HUES6 (cell line): ENCODE results near the gene MYRFL.

Experiments used
- H3K27ac ChIP-seq: 2 replicates; pipeline ENCODE4 v1.7.0; 2013; ENCODE audit warnings: low read depth, mild to moderate bottlenecking, low read length, inconsistent platforms
- H3K27me3 ChIP-seq: 2 replicates; pipeline ENCODE4 v1.6.1; 2013; ENCODE audit warnings: low read length; ENCODE audit not compliant: control insufficient read depth, insufficient read depth
- H3K36me3 ChIP-seq: 2 replicates; pipeline ENCODE4 v1.6.1; 2013; ENCODE audit warnings: low read length; ENCODE audit not compliant: control insufficient read depth, insufficient read depth
- H3K4me1 ChIP-seq: 2 replicates; pipeline ENCODE4 v1.6.1; 2013; ENCODE audit warnings: low read length; ENCODE audit not compliant: control insufficient read depth, insufficient read depth
- H3K4me3 ChIP-seq: 2 replicates; pipeline ENCODE4 v1.5.1; 2013; ENCODE audit warnings: low read depth, low read length
- H3K9ac ChIP-seq: one replicate; pipeline ENCODE4 v1.6.1; 2013; ENCODE audit warnings: mild to moderate bottlenecking, low read length
- H3K9me3 ChIP-seq: 2 replicates; pipeline ENCODE4 v1.6.1; 2013; ENCODE audit warnings: low read depth, low read length; ENCODE audit not compliant: control insufficient read depth, insufficient read depth

MYRFL gene

DNA sequence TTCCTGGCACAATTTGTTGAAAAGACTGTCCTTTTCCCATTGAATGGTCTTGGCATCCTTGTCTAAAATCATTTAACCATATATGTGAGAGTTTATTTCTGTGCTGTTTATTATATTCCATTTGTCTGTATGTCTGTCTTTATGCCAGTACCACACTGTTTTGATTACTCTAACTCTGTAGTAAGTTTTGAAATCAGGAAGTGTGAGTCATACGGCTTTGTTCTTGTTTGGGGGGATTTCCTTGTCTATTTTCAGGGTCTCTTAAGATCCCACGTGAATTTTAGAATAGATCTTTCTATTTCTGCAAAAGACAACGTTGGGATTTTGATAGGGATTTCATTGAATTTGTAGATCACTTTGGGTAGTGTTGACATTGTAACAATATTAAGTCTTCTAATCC lies 88.5 kb downstream of the MYRFL start:
- Histone ChIP-seq H3K9me3 (peaks cover 4% of the 10 kb centered on the region), H3K27ac (no peak overlapping the region), H3K36me3 (no peaks in the 10 kb centered on the region), H3K27me3 (no peaks in the 10 kb centered on the region), H3K9ac (no peak overlapping the region), H3K4me3 (no peak overlapping the region), H3K4me1 (peaks cover 13% of the 10 kb centered on the region)

DNA sequence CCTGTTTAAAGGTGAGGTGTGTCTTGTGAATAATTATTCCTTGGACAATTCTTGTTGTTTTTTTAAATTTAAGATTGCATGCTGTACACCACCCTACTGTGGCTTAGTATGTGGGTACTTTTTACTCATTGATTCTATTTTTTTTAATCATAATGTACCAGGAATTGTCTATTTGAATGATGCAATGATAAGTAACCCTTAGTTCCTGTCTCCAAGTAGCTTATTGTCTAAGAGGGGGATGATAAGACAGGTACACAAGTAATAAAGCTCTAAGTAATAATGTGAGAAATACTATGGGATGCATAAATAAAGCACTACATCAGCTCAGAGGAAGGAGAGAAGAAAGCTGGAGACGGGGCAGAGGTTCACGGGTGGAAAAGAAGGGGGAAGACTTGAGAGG lies 90.9 kb downstream of the MYRFL start:
- no peaks in the 10 kb centered on the region for H3K27me3 ChIP-seq
- peaks cover 4% of the 10 kb centered on the region for H3K9me3 ChIP-seq
- H3K4me1 ChIP-seq: 0 out of 2 replicates have a peak, but pooled peaks cover 5% of the 10 kb centered on the region
- H3K4me3 ChIP-seq: no peak overlapping the region
- no peak overlapping the region for H3K9ac ChIP-seq
- no peak overlapping the region for H3K27ac ChIP-seq
- H3K36me3 ChIP-seq: no peaks in the 10 kb centered on the region

DNA sequence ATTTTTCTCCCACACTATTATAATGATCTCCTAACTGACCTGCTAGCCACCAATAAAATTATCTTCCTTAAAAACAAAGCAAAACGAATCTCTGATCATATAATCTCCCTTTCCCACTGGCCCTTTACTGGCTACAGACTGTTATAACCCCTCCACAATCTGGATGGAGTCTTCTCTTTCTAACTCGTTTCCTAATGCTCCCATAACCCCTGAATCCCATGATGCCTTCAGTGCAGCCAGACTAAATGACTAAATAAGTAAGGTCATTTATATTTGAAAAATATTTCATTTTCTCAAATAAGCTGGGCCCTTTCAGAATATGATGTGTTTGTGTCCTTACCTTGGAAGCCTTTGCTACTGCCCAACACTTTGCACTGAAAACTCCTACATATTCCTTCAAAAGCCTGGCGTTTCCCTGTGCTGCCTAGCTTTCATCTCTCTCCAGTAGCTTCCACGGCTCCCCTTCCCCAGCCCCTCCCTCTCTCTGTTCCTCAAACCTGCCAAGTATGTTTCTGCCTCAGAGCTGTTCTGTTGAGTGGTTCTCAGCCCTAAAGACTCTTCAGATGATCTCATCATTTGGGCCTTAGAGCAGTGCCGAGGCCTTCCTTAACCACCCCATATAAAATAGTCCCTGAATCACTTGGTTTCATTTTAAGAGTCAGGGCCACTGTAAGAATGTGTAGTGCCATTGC lies 91.7 kb downstream of the MYRFL start:
- no peaks in the 10 kb centered on the region for H3K36me3 ChIP-seq
- peaks cover 4% of the 10 kb centered on the region for H3K9me3 ChIP-seq
- H3K27ac ChIP-seq: no peak overlapping the region
- H3K9ac ChIP-seq: no peak overlapping the region
- 0 out of 2 replicates have a peak, but pooled peaks cover 4% of the 10 kb centered on the region for H3K4me1 ChIP-seq
- H3K27me3 ChIP-seq: no peaks in the 10 kb centered on the region
- H3K4me3 ChIP-seq: no peak overlapping the region

DNA sequence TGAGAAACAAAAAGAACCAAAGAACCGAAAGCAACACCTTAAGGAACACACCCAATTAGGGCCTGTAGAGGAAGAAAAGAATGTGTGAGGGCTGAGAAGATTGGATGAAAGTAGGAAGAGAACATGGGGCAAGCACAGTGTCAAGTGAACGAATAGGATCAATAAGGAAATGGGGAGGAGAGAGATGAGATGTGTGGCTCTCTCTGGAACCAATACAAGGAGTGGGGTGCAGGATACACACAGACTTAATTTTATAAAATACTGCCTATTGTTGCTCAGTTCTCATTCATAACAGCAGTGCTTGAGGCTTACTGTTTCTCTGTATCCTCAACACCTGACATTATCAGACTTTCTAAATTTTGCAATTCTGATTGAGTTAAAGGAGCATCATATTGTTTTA lies 93.3 kb downstream of the MYRFL start:
- Histone ChIP-seq H3K4me1 (0 out of 2 replicates have a peak, but pooled peaks cover 4% of the 10 kb centered on the region), H3K36me3 (no peaks in the 10 kb centered on the region), H3K9ac (no peak overlapping the region), H3K4me3 (no peak overlapping the region), H3K9me3 (peaks cover 4% of the 10 kb centered on the region), H3K27ac (no peak overlapping the region), H3K27me3 (no peaks in the 10 kb centered on the region)

DNA sequence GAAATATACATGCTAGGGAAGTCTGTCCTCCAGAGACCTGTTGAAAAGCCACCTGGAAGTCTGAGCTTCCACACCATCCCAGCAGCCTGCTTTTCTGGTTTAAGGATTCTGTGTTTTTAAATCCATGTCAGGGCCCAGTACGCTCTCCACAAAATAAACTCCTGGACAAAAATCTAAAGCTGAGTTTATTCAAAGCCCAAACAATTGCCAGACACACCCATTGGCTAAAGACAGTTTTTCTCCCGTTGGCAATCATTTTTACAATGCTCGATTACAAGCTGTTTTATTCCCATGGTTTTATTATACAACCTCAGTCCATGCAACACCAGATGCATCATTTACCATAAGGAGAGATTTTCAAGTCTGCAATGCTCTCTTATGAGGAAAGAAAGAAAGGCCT lies 94.5 kb downstream of the MYRFL start:
- Histone ChIP-seq H3K9ac (no peak overlapping the region), H3K4me1 (0 out of 2 replicates have a peak, but pooled peaks cover 2% of the 10 kb centered on the region), H3K4me3 (no peak overlapping the region), H3K36me3 (no peaks in the 10 kb centered on the region), H3K27ac (no peak overlapping the region), H3K27me3 (no peaks in the 10 kb centered on the region), H3K9me3 (peaks cover 4% of the 10 kb centered on the region)

DNA sequence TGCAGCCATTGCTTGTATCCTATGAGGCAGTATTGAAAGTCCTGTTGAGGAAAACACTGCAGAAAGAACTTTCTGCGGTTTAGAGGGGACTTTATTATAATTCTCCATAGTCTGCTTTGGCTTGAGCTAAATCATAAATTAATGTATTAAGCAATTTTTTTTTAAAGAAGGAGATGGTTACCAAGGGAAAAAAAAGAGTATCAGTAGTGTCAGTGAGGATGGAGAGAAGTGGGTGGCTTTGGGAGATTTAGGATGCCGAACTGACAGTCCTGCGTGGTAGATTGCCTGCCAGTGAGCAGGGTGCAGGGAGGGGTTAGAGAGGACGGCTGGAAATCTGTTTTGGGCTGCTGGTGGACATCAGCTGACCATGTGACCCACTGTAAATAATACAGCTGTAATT lies 96.8 kb downstream of the MYRFL start:
- Histone ChIP-seq H3K9me3 (peaks cover 4% of the 10 kb centered on the region), H3K36me3 (no peaks in the 10 kb centered on the region), H3K4me1 (peaks cover 7% of the 10 kb centered on the region), H3K27ac (no peak overlapping the region), H3K9ac (no peak overlapping the region), H3K4me3 (no peak overlapping the region), H3K27me3 (no peaks in the 10 kb centered on the region)

DNA sequence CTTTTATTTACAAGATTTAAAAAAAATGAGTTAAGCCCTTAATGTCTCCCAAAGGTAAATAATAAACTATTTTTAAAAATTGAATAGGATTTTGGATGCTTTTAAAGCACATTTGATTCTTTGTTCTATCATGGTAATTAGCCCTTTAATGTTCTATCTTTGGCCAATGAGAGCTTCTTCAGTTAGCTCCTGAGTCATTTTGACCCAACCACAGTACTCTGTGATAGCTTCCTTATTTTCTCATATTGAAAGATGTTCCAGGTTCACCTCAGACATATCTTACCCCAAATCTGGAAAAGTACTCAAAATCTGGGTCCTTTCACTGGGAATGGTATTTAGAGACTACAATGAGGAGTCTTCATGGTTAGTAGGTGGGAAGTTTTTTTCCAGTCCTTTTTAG lies 98.0 kb downstream of the MYRFL start:
- no peaks in the 10 kb centered on the region for H3K36me3 ChIP-seq
- H3K27ac ChIP-seq: no peak overlapping the region
- no peaks in the 10 kb centered on the region for H3K27me3 ChIP-seq
- H3K4me3 ChIP-seq: no peak overlapping the region
- H3K9ac ChIP-seq: no peak overlapping the region
- peaks cover 4% of the 10 kb centered on the region for H3K9me3 ChIP-seq
- H3K4me1 ChIP-seq: peaks cover 11% of the 10 kb centered on the region

DNA sequence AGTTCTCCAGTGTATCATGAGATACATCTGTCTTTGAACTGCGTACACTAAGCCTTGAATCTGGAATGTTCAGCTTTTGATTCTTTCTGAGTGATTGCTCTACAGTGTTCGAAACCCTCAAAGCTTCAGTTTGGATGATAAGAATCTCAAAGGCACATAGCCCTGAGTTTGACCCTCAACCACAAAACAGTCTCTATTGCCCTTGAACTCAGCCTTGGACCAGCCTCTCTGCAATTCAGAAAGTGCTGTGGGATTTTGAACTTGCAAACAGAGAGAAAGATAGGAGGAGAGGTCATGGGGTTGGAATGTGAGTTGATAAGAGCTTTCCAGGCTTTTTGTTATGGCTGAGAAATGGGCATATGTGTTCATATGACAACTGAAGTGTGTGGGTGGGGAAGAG lies 100.3 kb downstream of the MYRFL start:
- H3K4me1 ChIP-seq: peaks cover 22% of the 10 kb centered on the region
- H3K9ac ChIP-seq: no peak overlapping the region
- H3K4me3 ChIP-seq: no peak overlapping the region
- no peaks in the 10 kb centered on the region for H3K27me3 ChIP-seq
- H3K9me3 ChIP-seq: no peaks in the 10 kb centered on the region
- H3K36me3 ChIP-seq: no peaks in the 10 kb centered on the region
- no peak overlapping the region for H3K27ac ChIP-seq

DNA sequence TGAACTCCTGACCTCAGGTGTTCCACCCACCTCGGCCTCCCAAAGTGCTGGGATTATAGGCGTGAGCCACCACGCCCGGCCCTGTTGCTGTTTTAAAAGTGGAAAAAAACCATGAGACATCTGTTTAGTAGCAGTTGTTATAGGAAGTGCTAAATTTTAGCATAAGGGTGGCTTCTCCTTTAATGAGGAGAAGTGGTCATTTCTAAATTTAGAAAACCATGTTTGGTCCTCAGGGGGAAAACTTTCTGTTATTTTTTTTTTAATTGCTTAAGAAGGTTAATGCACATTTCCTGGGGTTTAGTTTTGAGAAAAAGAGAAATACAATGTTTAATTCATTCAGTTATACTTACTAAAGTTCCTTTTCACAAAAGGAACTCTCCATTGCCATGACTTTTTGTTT lies 102.1 kb downstream of the MYRFL start:
- Histone ChIP-seq H3K9me3 (no peaks in the 10 kb centered on the region), H3K9ac (no peak overlapping the region), H3K36me3 (no peaks in the 10 kb centered on the region), H3K27ac (no peak overlapping the region), H3K27me3 (no peaks in the 10 kb centered on the region), H3K4me3 (no peak overlapping the region), H3K4me1 (peaks cover 34% of the 10 kb centered on the region)

DNA sequence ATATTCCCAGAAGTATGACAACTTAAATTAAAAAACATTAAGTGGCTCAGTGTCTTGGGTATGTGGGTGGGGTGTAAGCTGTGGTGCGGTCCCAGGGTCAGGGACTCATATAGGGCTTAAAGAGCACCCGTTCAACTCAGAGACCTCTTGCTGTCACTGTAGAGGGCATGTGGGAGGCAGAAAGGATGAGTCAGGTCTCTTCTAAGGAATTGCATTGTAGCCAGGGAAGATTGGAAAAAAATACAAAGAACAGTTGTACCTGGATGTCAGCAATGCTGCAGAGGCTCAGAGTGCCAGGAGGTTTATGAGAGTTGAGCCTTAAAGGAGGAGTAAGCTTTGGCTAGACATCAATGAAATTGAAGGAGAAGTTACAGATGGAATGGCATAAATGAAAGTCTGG lies 104.1 kb downstream of the MYRFL start:
- H3K9ac ChIP-seq: no peak overlapping the region
- peaks cover 54% of the 10 kb centered on the region for H3K4me1 ChIP-seq
- no peak overlapping the region for H3K27ac ChIP-seq
- H3K9me3 ChIP-seq: no peaks in the 10 kb centered on the region
- no peak overlapping the region for H3K4me3 ChIP-seq
- H3K27me3 ChIP-seq: no peaks in the 10 kb centered on the region
- H3K36me3 ChIP-seq: no peaks in the 10 kb centered on the region

DNA sequence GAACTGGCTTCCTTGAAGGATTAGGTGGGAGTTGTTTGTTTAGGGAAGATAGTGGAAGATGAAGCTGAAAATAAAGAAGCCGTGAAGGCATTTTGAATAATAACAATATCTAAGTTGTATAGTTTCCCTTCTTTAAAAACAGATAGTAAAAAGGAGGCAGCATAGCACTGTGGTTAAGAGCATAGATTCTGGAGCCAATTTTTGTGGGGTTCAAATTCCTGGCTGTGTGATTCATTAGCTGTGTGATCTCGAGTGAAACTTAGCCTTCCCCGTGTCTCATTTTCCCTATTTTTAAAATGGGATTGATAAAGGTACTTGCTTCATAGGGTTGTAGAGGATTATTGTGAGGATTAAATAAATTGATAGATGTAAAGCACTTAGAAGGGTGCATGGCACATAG lies 104.5 kb downstream of the MYRFL start:
- H3K36me3 ChIP-seq: no peaks in the 10 kb centered on the region
- H3K9ac ChIP-seq: no peak overlapping the region
- peaks cover 58% of the 10 kb centered on the region for H3K4me1 ChIP-seq
- H3K4me3 ChIP-seq: no peak overlapping the region
- H3K9me3 ChIP-seq: no peaks in the 10 kb centered on the region
- H3K27me3 ChIP-seq: no peaks in the 10 kb centered on the region
- H3K27ac ChIP-seq: no peak overlapping the region
